AG08395 (cell line): ENCODE data around the gene ROMO1.
"Not testable (repeated sequence)": the region's sequence is repeated elsewhere in the genome, so short reads cannot be mapped to it uniquely, and the experiment has no call there.

Source experiments
- DNase-seq: peaks from one replicate; pipeline ENCODE4 v3.0.0; 2012; ENCODE audit warnings: mixed read lengths, low spot score

ROMO1 gene

GRCh38 chr20:35730583-35731468 is 31.6 kb downstream of the ROMO1 start:
- DNase-seq, result no peak

GRCh38 chr20:35731469-35731788 is 32.2 kb downstream of the ROMO1 start:
- no peak for DNase-seq

- no peak for DNase-seq
Measured at GRCh38 chr20:35731862-35732643, 32.8 kb downstream of the ROMO1 start.

GRCh38 chr20:35732644-35732982 is 33.4 kb downstream of the ROMO1 start:
- DNase-seq, result no peak

- no peak for DNase-seq
Measured at GRCh38 chr20:35734374-35734773, 35.2 kb downstream of the ROMO1 start.

- DNase-seq, result no peak
Measured at GRCh38 chr20:35734777-35735649, 35.8 kb downstream of the ROMO1 start.

GRCh38 chr20:35735826-35736470 is 36.7 kb downstream of the ROMO1 start:
- no peak for DNase-seq

- no peak for DNase-seq
Measured at GRCh38 chr20:35737865-35738333, 38.7 kb downstream of the ROMO1 start.

GRCh38 chr20:35738410-35739179 is 39.4 kb downstream of the ROMO1 start:
- DNase-seq, result no peak

- DNase-seq, result peak; percentile 13
Measured at GRCh38 chr20:35739294-35740163, 40.3 kb downstream of the ROMO1 start.

GRCh38 chr20:35741892-35742740 is 42.9 kb downstream of the ROMO1 start, which contains the start of gene RBM39:
TSS of gene RBM39 (minus strand) at chr20:35742260. CDS start at chr20:35740874, 1,386 bp downstream.
- peak; percentile 97 for DNase-seq

GRCh38 chr20:35742741-35743523 is 43.7 kb downstream of the ROMO1 start:
- no peak for DNase-seq

- no peak for DNase-seq
Measured at GRCh38 chr20:35743693-35744491, 44.7 kb downstream of the ROMO1 start.

GRCh38 chr20:35744492-35744841 is 45.3 kb downstream of the ROMO1 start:
- DNase-seq, result not testable (repeated sequence)
